CD4-positive, alpha-beta T cell treated with Interleukin-21 for 1 hour (primary cell): ENCODE results near the gene CREB3L1.

Source experiments
- DNase-seq: peaks from one replicate; pipeline ENCODE4 v3.0.0-alpha.2; 2020

Gene CREB3L1

DNA sequence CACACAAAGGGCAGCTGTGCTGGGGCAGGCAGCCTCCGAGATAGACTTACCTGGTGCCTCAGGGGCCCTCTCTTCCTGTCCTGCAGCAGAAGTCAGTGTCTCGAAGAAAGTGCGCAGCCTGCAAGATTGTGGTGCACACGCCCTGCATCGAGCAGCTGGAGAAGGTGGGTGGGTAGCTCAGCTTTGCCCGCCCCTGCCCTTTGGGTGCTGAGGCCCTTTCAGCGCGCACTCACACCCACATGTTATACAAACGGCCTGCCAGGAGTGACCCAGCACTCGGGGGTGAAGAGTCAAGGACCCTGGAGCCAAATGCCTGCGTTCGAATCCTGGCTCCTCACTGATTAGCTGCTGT lies 90.4 kb downstream of the CREB3L1 start:
- DNase-seq = no peak

DNA sequence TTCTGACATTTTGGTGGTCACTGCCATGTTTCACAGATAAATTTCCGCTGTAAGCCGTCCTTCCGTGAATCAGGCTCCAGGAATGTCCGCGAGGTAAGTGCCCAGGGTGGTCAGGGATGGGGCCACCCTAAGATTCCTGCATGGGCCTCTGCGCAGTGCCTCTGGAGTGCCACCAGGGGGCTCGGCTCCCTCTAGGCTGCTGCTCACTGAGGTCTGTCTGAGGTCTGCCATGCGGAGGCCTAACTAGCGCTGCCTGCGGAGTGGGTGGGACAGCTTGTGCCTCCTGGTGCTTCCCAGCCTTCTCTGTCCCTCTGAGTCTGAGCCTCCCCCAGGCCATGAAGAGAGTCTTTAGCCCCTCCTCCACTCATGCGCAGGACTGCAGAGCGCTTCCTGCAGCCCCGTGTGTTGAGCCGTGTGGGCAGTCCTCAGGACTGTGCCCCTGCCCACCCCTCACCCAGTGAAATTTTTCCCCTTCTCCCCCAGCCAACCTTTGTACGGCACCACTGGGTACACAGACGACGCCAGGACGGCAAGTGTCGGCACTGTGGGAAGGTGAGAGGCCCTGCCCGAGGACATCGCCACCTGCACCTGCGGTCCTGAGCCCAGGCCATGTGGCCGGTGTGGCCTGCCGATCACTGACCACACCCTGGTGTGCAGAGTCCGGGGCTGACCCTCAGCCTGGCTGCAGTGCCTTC lies 92.1 kb downstream of the CREB3L1 start:
- DNase-seq = peak; percentile 56

GRCh38 chr11:46370253-46370652 lies 92.8 kb downstream of the CREB3L1 start:
- no peak for DNase-seq
